ENCODE data around the gene IL10RA.
"Not testable (repeated sequence)": the region's sequence is repeated elsewhere in the genome, so short reads cannot be mapped to it uniquely, and the experiment has no call there.

The IL10RA gene

GRCh38 chr11:117973503-117973860, 12.7 kb upstream of the IL10RA start:
- no peak for TF ChIP-seq CTCF (IDR thresholded peaks at IDR 0.05; ENCODE audit: low read depth, low read length)
- no peak for DNase-seq (ENCODE audit: extremely low read depth, low read depth)

GRCh38 chr11:117976445-117976844, 9.7 kb upstream of the IL10RA start:
- TF ChIP-seq CTCF (IDR thresholded peaks at IDR 0.05; ENCODE audit: low read depth, low read length), result no peak
- no peak for DNase-seq (ENCODE audit: extremely low read depth, low read depth)

- no peak for TF ChIP-seq CTCF (IDR thresholded peaks at IDR 0.05; ENCODE audit: low read depth, low read length)
- DNase-seq (ENCODE audit: extremely low read depth, low read depth), result no peak
Observed at GRCh38 chr11:117977029-117977428, 9.2 kb upstream of the IL10RA start.

GRCh38 chr11:117977612-117978264, 8.5 kb upstream of the IL10RA start:
- DNase-seq (ENCODE audit: extremely low read depth, low read depth), result not testable (repeated sequence)

- DNase-seq (ENCODE audit: extremely low read depth, low read depth), result not testable (repeated sequence)
Observed at GRCh38 chr11:117978291-117978910, 7.8 kb upstream of the IL10RA start.

GRCh38 chr11:117978991-117979390, 7.2 kb upstream of the IL10RA start:
- TF ChIP-seq CTCF (IDR thresholded peaks at IDR 0.05; ENCODE audit: low read depth, low read length), result no peak
- no peak for DNase-seq (ENCODE audit: extremely low read depth, low read depth)

GRCh38 chr11:117979481-117980211, 6.5 kb upstream of the IL10RA start:
- no peak for DNase-seq (ENCODE audit: extremely low read depth, low read depth)
- no peak for TF ChIP-seq CTCF (IDR thresholded peaks at IDR 0.05; ENCODE audit: low read depth, low read length)

GRCh38 chr11:117980280-117980679, 5.9 kb upstream of the IL10RA start:
- DNase-seq (ENCODE audit: extremely low read depth, low read depth), result no peak
- no peak for TF ChIP-seq CTCF (IDR thresholded peaks at IDR 0.05; ENCODE audit: low read depth, low read length)

Measured in AG09319 (cell line).